Spleen (tissue), 11 donors: Measurements from ENCODE around the gene PSMB5. TPM values are rescaled to one million over a fixed set of nuclear protein-coding genes. Genes with fewer than 3 reads are reported as not detected.
A peak's percentile ranks its signal among the peaks of the same experiment; 100 is the strongest.

Experiments used
- DNase-seq: peaks from one replicate; pipeline ENCODE4 v3.0.0-alpha.2; 2020
- H3K27ac ChIP-seq, 8 donors: fragments of 200-600 bp; sonication (generic) in 7 of 8; 1 replicate in 4 of 8; 2 replicates in 4 of 8; pipeline versions ENCODE4 v1.5.0 to v1.8.0; 2016 to 2021; ENCODE audit warnings: inconsistent platforms in 4 of 8, mild to moderate bottlenecking in 4 of 8, moderate library complexity in 1 of 8
- H3K27me3 ChIP-seq, 7 donors: fragments of 200-600 bp; sonication (generic) in 6 of 7; replicated peaks in 1 of 7; 1 replicate in 4 of 7; 2 replicates in 3 of 7; pipeline versions ENCODE4 v1.5.0 to v1.8.0; 2016 to 2021; ENCODE audit warnings: inconsistent platforms in 3 of 7, mild to moderate bottlenecking in 1 of 7
- H3K36me3 ChIP-seq, 6 donors: fragments of 200-600 bp; sonication (generic) in 5 of 6; 1 replicate in 4 of 6; 2 replicates in 2 of 6; pipeline versions ENCODE4 v1.5.0 to v1.8.0; 2016 to 2021; ENCODE audit warnings: inconsistent platforms in 2 of 6
- H3K4me1 ChIP-seq, 6 donors: fragments of 200-600 bp; sonication (generic) in 5 of 6; 1 replicate in 3 of 6; 2 replicates in 3 of 6; pipeline versions ENCODE4 v1.5.0 to v1.8.0; 2016 to 2021; ENCODE audit warnings: inconsistent platforms in 3 of 6
- H3K4me3 ChIP-seq, 8 donors: fragments of 200-600 bp; sonication (generic) in 7 of 8; 1 replicate in 4 of 8; 2 replicates in 4 of 8; pipeline versions ENCODE4 v1.5.0 to v1.8.0; 2016 to 2021; ENCODE audit warnings: inconsistent platforms in 4 of 8, mild to moderate bottlenecking in 4 of 8, moderate library complexity in 2 of 8
- H3K9me3 ChIP-seq, 8 donors: fragments of 200-600 bp; sonication (generic) in 7 of 8; 1 replicate in 4 of 8; 2 replicates in 4 of 8; pipeline versions ENCODE4 v1.5.0 to v1.8.0; 2016 to 2021; ENCODE audit warnings: inconsistent platforms in 4 of 8
- CTCF ChIP-seq, 11 experiments: fragments of 200-600 bp in 7 of 11; fragments of 450-650 bp in 4 of 11; sonication (generic) in 4 of 11; IDR thresholded peaks in 8 of 11; conservative IDR thresholded peaks in 3 of 11; 1 replicate in 7 of 11; 2 replicates in 4 of 11; pipeline versions ENCODE4 v1.4.0 to v1.8.0; 2016 to 2021; ENCODE audit warnings: antibody characterized with exemption in 11 of 11, inconsistent platforms in 4 of 11, mild to moderate bottlenecking in 1 of 11
- POLR2A ChIP-seq, 3 donors: fragments of 450-650 bp; IDR thresholded peaks; one replicate each; pipeline ENCODE4 v1.5.1; 2017; ENCODE audit warnings: antibody characterized with exemption in 3 of 3, mild to moderate bottlenecking in 1 of 3
- POLR2AphosphoS5 ChIP-seq, 3 donors: sonication (generic); formaldehyde crosslinking; IDR thresholded peaks; one replicate each; pipeline ENCODE4 v1.5.1; 2017; ENCODE audit warnings: antibody characterized with exemption in 3 of 3
- WGBS, 5 donors: extraction: QIAGEN DNeasy Blood & Tissue Kit in 3 of 5; methylation state at CpG; one replicate each; pipeline versions ENCODE4 v1.1.5 to v1.1.7; 2013 to 2018; 5-methylcytosine and 5-hydroxymethylcytosine counted together
- intact Hi-C: fragments of 100-400 bp; cut with DNase I; formaldehyde crosslinking; loops from one replicate; pipeline ENCODE4 v1.15.0; 2023; ENCODE audit warnings: low total_unique reads
- polyA plus RNA-seq, 3 donors: library from polyadenylated mRNA; stranded (reverse); fragments of 200-250 nt; gene quantifications; one replicate each; pipeline ENCODE4 v1.2.1, GENCODE V29; 2013
- total RNA-seq, 7 donors: library from RNA; depleted of rRNA in 3 of 7; stranded (reverse); fragments of >200 nt in 3 of 7; fragmentation: NEBNext Ultra II Directional in 4 of 7; extraction: Animal tissue kit (Norgen Biotek cat#: 25700) in 4 of 7; gene quantifications; one replicate each; pipeline versions ENCODE4 v1.1.0 to v1.2.1, GENCODE V29; 2016 to 2021
- donor health status: healthy with polysubstance abuse.
- donor health status: DM: no; HTN: no; CAD: no; lungs with moderate emphysema.
- donor health status: DM: no; HTN: no; CAD: no.
- donor health status: Bipolar disorder and iron deficiency.
- donor health status: healthy.
- donor health status: DM: no; HTN: no; CAD: no.
- donor health status: DM: yes; HTN: yes; CAD: no.

PSMB5 gene
- total and polyA plus RNA-seq, 10 donors, result 36.5 to 80.1 (median 55.2) TPM

- intact Hi-C loops, result no loop called here
- 2 to 6% (median 3%) methylated on average over 21 to 73 of the region's 73 CpGs for WGBS, 5 donors
- peaks cover 13 to 33% (median 24%) of the 10 kb centered on the region in 6 donors for H3K4me1 ChIP-seq
- TF ChIP-seq CTCF (IDR thresholded peaks at IDR 0.05 in 8 of 11, conservative IDR thresholded peaks at IDR 0.05 in 3 of 11) (no peak), POLR2AphosphoS5 (IDR thresholded peaks at IDR 0.05) (peak in 1 of 3 donors; percentile 54)
- peak within 1 kb of the TSS in 6 of 8 donors; percentile 44 to 71 (median 62) for H3K27ac ChIP-seq
- H3K27me3 ChIP-seq, result peaks cover 0 to 8% (median 0%) of the 10 kb centered on the region in 7 donors
- peak; percentile 92 for DNase-seq
- H3K4me3 ChIP-seq, result peak within 1 kb of the TSS; percentile 60 to 91 (median 76)
- H3K36me3 ChIP-seq, result peaks cover 10 to 41% (median 38%) of the 10 kb centered on the region in 6 donors
- no peaks in the 10 kb centered on the region for H3K9me3 ChIP-seq
Measured at GRCh38 chr14:23056956-23057756, 22.5 kb upstream of the PSMB5 start, which contains the start of gene CDH24. TSS of gene CDH24 (minus strand) at chr14:23057520. CDS start at chr14:23055733, 1,787 bp downstream.

- peak in 10 of 11 experiments; percentile 32 to 82 (median 70) for TF ChIP-seq CTCF (IDR thresholded peaks at IDR 0.05 in 8 of 11, conservative IDR thresholded peaks at IDR 0.05 in 3 of 11)
- TF ChIP-seq POLR2A (IDR thresholded peaks at IDR 0.05), result no peak
- peak in 1 of 3 donors; percentile 34 for TF ChIP-seq POLR2AphosphoS5 (IDR thresholded peaks at IDR 0.05)
- H3K27ac ChIP-seq, result peak overlapping the region in 2 of 8 donors; percentile 30
- peaks cover 13 to 30% (median 22%) of the 10 kb centered on the region in 6 donors for H3K4me1 ChIP-seq
- DNase-seq, result peak; percentile 91
- no peaks in the 10 kb centered on the region for H3K9me3 ChIP-seq
- H3K36me3 ChIP-seq, result peaks cover 10 to 33% (median 30%) of the 10 kb centered on the region in 6 donors
- H3K27me3 ChIP-seq, result peaks cover 0 to 8% (median 0%) of the 10 kb centered on the region in 7 donors
- H3K4me3 ChIP-seq, result peak overlapping the region in 6 of 8 donors; percentile 60 to 91 (median 79)
- 7 to 14% (median 10%) methylated on average over 17 of the region's 17 CpGs for WGBS, 5 donors
- intact Hi-C loops, result no loop called here
Measured at GRCh38 chr14:23056145-23056955, 21.6 kb upstream of the PSMB5 start.

GRCh38 chr14:23055621-23056144 is 21.0 kb upstream of the PSMB5 start:
- TF ChIP-seq POLR2AphosphoS5 (IDR thresholded peaks at IDR 0.05) (no peak), CTCF (IDR thresholded peaks at IDR 0.05 in 8 of 11, conservative IDR thresholded peaks at IDR 0.05 in 3 of 11) (no peak), POLR2A (IDR thresholded peaks at IDR 0.05) (no peak)
- H3K4me1 ChIP-seq, result peaks cover 13 to 30% (median 22%) of the 10 kb centered on the region in 6 donors
- no peak overlapping the region for H3K4me3 ChIP-seq
- H3K9me3 ChIP-seq, result no peaks in the 10 kb centered on the region
- peaks cover 0 to 8% (median 0%) of the 10 kb centered on the region in 7 donors for H3K27me3 ChIP-seq
- peaks cover 5 to 26% (median 23%) of the 10 kb centered on the region in 6 donors for H3K36me3 ChIP-seq
- no peak for DNase-seq
- 77 to 98% (median 86%) methylated on average over 4 to 6 of the region's 6 CpGs for WGBS, 5 donors
- intact Hi-C loops, result no loop called here
- H3K27ac ChIP-seq, result no peak overlapping the region
